PFSK-1 (cell line): ENCODE data around the gene SEMA3E.

Source experiments
- FOXP2 ChIP-seq: optimal IDR thresholded peaks from 2 replicates; pipeline ENCODE3; 2011; ENCODE audit warnings: borderline replicate concordance, control low read depth, inconsistent platforms; ENCODE audit not compliant: insufficient read depth; ENCODE audit errors: extremely low read length, extremely low read depth
- POLR2AphosphoS5 ChIP-seq: IDR thresholded peaks from 2 replicates; pipeline ENCODE4 v1.6.1; 2012; ENCODE audit warnings: low read depth, mild to moderate bottlenecking, control low read depth, low read length, moderate library complexity
- SIN3A ChIP-seq: IDR thresholded peaks from 2 replicates; pipeline ENCODE4 v1.6.1; 2012; ENCODE audit warnings: mild to moderate bottlenecking, low read length, moderate library complexity, borderline replicate concordance; ENCODE audit not compliant: insufficient read depth
- TAF1 ChIP-seq: IDR thresholded peaks from 2 replicates; pipeline ENCODE4 v1.6.1; 2012; ENCODE audit warnings: low read length, control low read depth, borderline replicate concordance; ENCODE audit not compliant: insufficient read depth
- TF ChIP-seq, protein P1 (sequence below), 2 experiments: IDR thresholded peaks; 2 replicates each; pipeline versions ENCODE4 v1.6.1 to v1.8.0; 2011 to 2012; ENCODE audit warnings: low read depth in 2 of 2, low read length in 2 of 2, control low read depth in 1 of 2, inconsistent platforms in 1 of 2, mild to moderate bottlenecking in 1 of 2, moderate library complexity in 1 of 2; ENCODE audit not compliant: insufficient read depth in 1 of 2

SEMA3E gene

DNA sequence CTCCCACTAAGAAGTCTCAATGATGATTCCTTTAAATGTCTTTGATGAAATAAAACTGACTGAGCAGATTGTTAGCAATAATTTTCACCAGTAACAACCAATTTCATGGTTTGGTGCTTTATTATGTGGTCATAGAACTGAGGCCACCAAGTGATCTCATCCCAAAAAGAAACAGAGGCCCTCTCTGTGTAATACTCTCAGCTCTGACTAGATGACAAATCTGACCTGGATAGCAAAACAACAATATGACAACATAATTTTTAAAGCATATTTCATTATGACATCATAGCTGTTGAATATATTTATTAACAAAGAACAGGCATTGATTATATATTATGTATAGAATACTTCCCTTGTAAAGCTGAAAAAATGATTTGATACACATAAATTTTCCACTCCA, 5.9 kb downstream of the SEMA3E start:
- TF ChIP-seq POLR2AphosphoS5 = no peak
- TF ChIP-seq, protein P1, sequence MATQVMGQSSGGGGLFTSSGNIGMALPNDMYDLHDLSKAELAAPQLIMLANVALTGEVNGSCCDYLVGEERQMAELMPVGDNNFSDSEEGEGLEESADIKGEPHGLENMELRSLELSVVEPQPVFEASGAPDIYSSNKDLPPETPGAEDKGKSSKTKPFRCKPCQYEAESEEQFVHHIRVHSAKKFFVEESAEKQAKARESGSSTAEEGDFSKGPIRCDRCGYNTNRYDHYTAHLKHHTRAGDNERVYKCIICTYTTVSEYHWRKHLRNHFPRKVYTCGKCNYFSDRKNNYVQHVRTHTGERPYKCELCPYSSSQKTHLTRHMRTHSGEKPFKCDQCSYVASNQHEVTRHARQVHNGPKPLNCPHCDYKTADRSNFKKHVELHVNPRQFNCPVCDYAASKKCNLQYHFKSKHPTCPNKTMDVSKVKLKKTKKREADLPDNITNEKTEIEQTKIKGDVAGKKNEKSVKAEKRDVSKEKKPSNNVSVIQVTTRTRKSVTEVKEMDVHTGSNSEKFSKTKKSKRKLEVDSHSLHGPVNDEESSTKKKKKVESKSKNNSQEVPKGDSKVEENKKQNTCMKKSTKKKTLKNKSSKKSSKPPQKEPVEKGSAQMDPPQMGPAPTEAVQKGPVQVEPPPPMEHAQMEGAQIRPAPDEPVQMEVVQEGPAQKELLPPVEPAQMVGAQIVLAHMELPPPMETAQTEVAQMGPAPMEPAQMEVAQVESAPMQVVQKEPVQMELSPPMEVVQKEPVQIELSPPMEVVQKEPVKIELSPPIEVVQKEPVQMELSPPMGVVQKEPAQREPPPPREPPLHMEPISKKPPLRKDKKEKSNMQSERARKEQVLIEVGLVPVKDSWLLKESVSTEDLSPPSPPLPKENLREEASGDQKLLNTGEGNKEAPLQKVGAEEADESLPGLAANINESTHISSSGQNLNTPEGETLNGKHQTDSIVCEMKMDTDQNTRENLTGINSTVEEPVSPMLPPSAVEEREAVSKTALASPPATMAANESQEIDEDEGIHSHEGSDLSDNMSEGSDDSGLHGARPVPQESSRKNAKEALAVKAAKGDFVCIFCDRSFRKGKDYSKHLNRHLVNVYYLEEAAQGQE (IDR thresholded peaks at IDR 0.05; ENCODE audit: insufficient read depth in 1 of 2, low read depth in 2 of 2, low read length in 2 of 2) = no peak
- no peak for TF ChIP-seq FOXP2
- TF ChIP-seq TAF1 = no peak
- no peak for TF ChIP-seq SIN3A

DNA sequence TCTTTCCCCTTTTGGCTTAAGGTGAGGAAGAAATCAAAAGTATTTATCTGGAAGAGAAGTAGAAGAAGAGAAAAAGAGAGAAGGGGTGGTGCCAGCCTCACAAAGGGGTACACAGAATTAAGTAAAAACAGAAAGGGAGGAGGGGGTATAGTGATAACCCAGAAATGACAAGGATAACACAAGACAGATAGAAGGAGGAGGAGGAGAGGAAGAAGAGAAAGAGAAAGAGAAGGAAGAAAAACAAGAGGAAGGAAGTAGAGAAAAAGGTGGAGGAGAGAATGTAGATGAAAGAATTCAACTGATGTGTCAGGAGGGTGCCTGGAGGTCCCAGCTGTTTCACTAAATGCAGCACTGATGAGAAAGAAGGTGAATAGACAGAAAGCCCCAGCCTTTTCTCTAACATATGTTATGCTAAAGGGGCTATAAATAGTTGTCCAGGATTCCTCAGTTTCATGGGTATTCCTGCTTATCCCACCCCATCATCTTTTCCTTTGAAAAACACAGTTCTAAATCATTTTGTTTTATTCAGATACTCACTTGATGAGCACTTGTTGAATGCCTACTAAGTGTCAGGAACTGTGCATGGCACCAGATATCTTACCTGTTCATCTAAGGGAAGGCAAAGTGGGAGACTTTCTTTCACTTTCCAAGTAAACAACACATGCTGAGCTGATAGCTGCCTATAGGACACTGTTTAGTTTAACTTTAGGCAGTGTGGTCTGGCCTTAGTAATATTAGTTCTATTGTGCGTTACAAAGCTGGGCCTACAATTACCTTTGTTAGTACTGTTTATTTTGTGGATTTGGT, 8.0 kb downstream of the SEMA3E start:
- TF ChIP-seq TAF1 (no peak), POLR2AphosphoS5 (no peak), FOXP2 (no peak), SIN3A (no peak)
- TF ChIP-seq, protein P1 (IDR thresholded peaks at IDR 0.05; ENCODE audit: insufficient read depth in 1 of 2, low read depth in 2 of 2, low read length in 2 of 2) = no peak

- no peak for TF ChIP-seq FOXP2
- TF ChIP-seq POLR2AphosphoS5 = no peak
- TF ChIP-seq TAF1 = no peak
- TF ChIP-seq, protein P1 (IDR thresholded peaks at IDR 0.05; ENCODE audit: insufficient read depth in 1 of 2, low read depth in 2 of 2, low read length in 2 of 2) = no peak
Observed at GRCh38 chr7:83640240-83640639, 8.7 kb downstream of the SEMA3E start.

- TF ChIP-seq FOXP2 = no peak
- TF ChIP-seq, protein P1 (IDR thresholded peaks at IDR 0.05; ENCODE audit: insufficient read depth in 1 of 2, low read depth in 2 of 2, low read length in 2 of 2) = no peak
- TF ChIP-seq SIN3A = no peak
- no peak for TF ChIP-seq TAF1
- no peak for TF ChIP-seq POLR2AphosphoS5
Observed at GRCh38 chr7:83633516-83633915, 15.4 kb downstream of the SEMA3E start.
